GM20431 (cell line): ENCODE results near the gene MFAP5.

Experiments used
- in situ Hi-C: fragments of 300-500 bp; cut with MseI, MboI; formaldehyde crosslinking; loops from one replicate; pipeline ENCODE4 v1.15.0; 2020; ENCODE audit warnings: low sequenced_read_pairs; ENCODE audit not compliant: unreplicated experiment

Gene MFAP5

GRCh38 chr12:8678661-8679111 lies 16.1 kb upstream of the MFAP5 start:
- in situ Hi-C loops: loop anchor here (25.0 kb wide), 2 partner anchors 184 to 359 kb away; no protein-coding TSS in a partner anchor

GRCh38 chr12:8677362-8677761 lies 14.7 kb upstream of the MFAP5 start:
- in situ Hi-C loops: loop anchor here (25.0 kb wide), 2 partner anchors 185 to 360 kb away; no protein-coding TSS in a partner anchor

- in situ Hi-C loops: loop anchor here (25.0 kb wide), 2 partner anchors 186 to 361 kb away; no protein-coding TSS in a partner anchor
Measured at GRCh38 chr12:8676651-8677050, 14.0 kb upstream of the MFAP5 start.

GRCh38 chr12:8675591-8676036 lies 13.0 kb upstream of the MFAP5 start:
- in situ Hi-C loops: loop anchor here (25.0 kb wide), 2 partner anchors 187 to 362 kb away; no protein-coding TSS in a partner anchor

GRCh38 chr12:8672381-8672780 lies 9.8 kb upstream of the MFAP5 start:
- in situ Hi-C loops: no loop called here

- in situ Hi-C loops: no loop called here
Measured at GRCh38 chr12:8668441-8668840, 5.8 kb upstream of the MFAP5 start.

GRCh38 chr12:8667270-8667669 lies 4.6 kb upstream of the MFAP5 start:
- in situ Hi-C loops: no loop called here

GRCh38 chr12:8665759-8666158 lies 3.1 kb upstream of the MFAP5 start:
- in situ Hi-C loops: no loop called here

- in situ Hi-C loops: no loop called here
Measured at GRCh38 chr12:8664228-8664913, 1.7 kb upstream of the MFAP5 start.

- in situ Hi-C loops: no loop called here
Measured at GRCh38 chr12:8661751-8662150, 875 bp downstream of the MFAP5 start.

- in situ Hi-C loops: no loop called here
Measured at GRCh38 chr12:8661016-8661415, 1.6 kb downstream of the MFAP5 start.

GRCh38 chr12:8658346-8658745 lies 4.3 kb downstream of the MFAP5 start:
- in situ Hi-C loops: no loop called here

- in situ Hi-C loops: no loop called here
Measured at GRCh38 chr12:8655421-8655820, 7.2 kb downstream of the MFAP5 start.

- in situ Hi-C loops: no loop called here
Measured at GRCh38 chr12:8648576-8649205, 13.9 kb downstream of the MFAP5 start.

- in situ Hi-C loops: no loop called here
Measured at GRCh38 chr12:8647968-8648367, 14.7 kb downstream of the MFAP5 start.

- in situ Hi-C loops: no loop called here
Measured at GRCh38 chr12:8644345-8645248, 18.0 kb downstream of the MFAP5 start.

- in situ Hi-C loops: no loop called here
Measured at GRCh38 chr12:8642775-8643174, 19.9 kb downstream of the MFAP5 start.

- in situ Hi-C loops: no loop called here
Measured at GRCh38 chr12:8639936-8640335, 22.7 kb downstream of the MFAP5 start.

- in situ Hi-C loops: no loop called here
Measured at GRCh38 chr12:8638951-8639350, 23.7 kb downstream of the MFAP5 start.

GRCh38 chr12:8637666-8638065 lies 25.0 kb downstream of the MFAP5 start:
- in situ Hi-C loops: no loop called here
